GM12872 (cell line): ENCODE results near the gene KDR.

ENCODE experiments used
- TF ChIP-seq, protein P1 (sequence below): IDR thresholded peaks from 3 replicates; pipeline ENCODE4 v1.5.1; 2011; ENCODE audit warnings: low read depth, mild to moderate bottlenecking, low read length, moderate library complexity; ENCODE audit not compliant: insufficient read depth

The KDR gene

DNA sequence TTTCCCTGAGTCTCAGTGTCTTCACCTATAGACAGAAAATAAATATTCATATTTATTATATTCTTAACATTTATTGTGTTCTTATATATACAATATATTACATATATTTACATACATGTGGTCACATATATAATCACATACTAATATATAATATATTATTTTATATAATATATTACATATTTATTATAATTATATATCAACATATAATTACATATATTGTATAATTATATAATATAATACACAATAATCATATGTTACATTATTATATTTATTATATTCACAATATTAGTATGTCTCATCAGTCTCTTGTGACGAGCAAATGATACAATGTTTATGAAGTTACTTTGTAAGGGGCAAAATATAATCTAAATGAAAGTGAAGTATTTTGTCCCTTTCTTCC is 87.7 kb downstream of the KDR start:
- TF ChIP-seq, protein P1, sequence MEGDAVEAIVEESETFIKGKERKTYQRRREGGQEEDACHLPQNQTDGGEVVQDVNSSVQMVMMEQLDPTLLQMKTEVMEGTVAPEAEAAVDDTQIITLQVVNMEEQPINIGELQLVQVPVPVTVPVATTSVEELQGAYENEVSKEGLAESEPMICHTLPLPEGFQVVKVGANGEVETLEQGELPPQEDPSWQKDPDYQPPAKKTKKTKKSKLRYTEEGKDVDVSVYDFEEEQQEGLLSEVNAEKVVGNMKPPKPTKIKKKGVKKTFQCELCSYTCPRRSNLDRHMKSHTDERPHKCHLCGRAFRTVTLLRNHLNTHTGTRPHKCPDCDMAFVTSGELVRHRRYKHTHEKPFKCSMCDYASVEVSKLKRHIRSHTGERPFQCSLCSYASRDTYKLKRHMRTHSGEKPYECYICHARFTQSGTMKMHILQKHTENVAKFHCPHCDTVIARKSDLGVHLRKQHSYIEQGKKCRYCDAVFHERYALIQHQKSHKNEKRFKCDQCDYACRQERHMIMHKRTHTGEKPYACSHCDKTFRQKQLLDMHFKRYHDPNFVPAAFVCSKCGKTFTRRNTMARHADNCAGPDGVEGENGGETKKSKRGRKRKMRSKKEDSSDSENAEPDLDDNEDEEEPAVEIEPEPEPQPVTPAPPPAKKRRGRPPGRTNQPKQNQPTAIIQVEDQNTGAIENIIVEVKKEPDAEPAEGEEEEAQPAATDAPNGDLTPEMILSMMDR = no peak

DNA sequence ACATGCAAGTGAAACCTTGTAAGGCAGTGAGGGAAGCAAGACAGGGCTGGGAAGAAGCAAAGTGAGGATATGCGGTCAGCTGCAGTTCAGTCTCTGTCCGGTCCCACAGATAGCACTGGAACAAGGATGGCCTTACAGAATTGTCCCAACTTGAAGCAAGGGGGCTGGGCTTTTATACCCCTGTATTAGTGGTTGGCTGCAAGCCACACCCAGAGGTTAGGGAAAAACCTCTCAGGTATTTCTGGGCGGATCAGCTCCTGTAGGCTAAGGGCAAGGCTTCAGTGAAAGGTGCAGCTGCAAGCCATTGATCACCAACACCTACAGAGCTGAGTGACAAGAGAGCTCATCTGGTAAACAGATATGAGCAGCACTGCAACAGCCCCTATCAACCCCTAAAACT is 89.0 kb downstream of the KDR start:
- TF ChIP-seq, protein P1 = no peak

DNA sequence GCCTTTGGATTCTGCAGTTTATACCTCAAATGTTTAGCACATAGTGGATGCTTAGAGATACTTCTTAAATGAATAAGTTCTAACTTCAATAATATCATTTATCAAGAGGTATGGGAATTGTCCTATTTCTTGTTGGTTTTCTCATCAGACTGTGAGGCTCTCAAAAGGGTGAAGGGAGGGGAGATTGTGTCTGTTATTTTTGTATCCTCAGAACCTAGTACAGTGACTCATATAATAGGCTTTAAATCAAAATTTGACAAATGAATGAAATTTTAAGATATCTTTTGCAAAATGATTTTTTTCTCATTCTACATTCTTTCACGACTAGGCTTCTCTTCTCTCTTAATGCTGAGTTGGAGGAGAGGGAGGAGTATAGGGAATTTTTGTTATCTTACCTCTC is 89.5 kb downstream of the KDR start:
- TF ChIP-seq, protein P1 = no peak

DNA sequence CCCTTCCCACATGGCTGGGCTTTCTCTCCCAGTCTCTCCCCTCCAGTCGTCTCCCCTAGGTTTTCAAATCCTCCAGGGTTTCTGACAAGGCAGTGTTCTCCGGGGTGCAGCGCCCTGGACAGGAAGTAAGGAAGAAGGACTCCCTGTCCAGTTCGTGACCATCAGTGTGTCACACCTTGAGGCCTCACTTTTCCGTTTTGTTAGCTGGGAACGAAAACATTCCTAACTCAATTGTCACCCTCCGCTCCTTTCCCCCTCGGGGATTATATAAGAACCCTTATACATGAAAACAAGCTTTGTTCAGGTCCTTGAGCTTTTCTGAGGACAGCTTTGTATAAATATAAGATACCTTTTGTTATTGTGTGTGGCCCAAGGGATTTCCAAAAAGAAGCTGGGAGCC is 92.1 kb downstream of the KDR start:
- TF ChIP-seq, protein P1 = no peak

DNA sequence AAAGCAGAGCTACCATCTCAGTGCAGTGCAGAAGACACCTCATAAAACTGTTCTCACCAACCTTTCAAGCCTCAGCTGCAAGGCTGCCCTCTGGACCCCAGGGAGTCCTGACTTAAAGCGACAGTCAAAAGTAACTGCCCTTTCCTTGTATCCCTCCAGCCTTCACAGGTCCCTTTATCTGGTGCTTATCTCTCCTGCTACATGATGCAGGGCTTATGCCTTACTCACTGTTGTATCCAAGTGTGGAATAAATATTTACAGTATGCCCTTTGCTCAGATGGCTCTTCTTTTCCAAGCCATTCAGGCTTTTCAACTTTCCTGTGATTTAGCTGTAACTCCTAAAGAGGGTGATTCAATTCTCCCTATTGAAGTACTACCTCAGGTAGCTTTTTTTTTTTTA is 92.6 kb downstream of the KDR start:
- TF ChIP-seq, protein P1 = no peak

DNA sequence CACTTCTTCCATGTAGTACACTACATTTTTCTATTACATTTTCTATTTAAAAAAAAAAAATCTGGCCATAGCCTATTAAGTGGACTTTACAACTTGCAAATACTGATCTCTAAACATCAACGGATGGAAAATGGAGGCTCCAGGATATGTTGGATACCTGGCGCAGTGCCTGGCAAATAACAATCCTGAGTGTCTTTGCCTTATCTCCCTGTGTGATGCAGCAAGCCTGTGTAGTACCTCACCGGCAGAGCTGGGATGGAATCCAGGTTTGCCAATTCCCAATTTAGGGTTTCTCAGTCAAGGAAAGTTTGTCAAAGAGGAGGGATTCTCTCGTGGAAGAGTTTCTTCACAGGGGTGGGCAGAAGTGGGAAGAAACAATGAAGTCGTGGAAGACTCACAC is 93.2 kb downstream of the KDR start:
- TF ChIP-seq, protein P1 = no peak

DNA sequence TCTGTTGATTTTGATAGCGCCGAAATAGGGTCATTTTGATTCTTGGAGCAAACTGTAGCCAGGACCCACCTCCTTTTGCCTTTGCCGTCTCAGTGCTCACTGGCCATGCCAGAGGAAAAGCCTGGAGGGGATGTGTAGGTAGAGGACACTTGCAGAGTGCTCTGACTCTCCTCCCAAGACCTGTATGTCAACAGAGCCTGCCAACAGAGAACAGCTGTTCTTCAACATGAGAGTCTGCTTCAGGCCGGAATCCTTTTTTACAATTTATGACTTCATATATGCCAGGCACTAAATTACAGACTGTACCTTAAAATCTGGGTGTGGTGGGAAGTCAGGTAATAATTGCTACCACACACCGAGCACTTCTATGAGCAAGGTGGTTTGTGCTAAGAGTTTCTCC is 94.2 kb downstream of the KDR start:
- TF ChIP-seq, protein P1 = no peak

DNA sequence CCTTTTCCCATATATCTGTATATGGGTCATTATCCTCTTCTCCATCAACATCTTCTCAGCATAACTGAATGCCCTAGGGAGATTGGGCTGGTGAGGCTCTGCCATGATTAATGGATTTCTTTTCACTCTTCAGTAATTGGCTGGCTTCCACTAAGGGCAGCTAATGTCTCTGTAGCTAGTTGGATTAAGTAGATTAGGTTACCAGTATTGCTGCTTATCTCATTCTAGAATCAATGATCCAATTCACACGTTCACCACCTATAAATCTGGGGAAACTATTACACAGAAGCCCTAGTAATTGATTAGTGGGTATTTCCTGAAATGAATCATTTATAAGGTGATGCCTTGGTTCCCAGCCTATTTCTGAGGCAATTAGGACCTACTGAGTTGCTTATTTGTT is 94.8 kb downstream of the KDR start:
- TF ChIP-seq, protein P1 = no peak
